ENCODE results near the gene MVK.

DNA sequence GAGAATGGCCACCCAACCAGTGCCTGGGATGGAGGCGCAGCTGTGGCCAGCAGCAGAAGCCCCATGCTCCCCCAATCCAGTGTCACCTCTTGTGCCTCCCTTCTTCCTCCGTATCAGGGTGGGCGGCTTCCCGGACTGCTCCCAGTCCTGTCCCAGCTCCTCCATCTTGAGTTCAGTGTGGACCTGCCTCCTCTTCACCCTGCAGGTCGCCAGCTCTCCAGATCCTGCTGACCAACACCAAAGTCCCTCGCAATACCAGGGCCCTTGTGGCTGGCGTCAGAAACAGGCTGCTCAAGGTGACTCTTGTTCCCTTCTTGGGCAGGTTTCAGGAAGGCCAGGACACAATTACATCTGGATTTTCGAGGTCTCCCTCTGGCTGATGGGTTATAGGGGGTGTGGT is 17.0 kb downstream of the MVK start:
- TF ChIP-seq, protein P1, sequence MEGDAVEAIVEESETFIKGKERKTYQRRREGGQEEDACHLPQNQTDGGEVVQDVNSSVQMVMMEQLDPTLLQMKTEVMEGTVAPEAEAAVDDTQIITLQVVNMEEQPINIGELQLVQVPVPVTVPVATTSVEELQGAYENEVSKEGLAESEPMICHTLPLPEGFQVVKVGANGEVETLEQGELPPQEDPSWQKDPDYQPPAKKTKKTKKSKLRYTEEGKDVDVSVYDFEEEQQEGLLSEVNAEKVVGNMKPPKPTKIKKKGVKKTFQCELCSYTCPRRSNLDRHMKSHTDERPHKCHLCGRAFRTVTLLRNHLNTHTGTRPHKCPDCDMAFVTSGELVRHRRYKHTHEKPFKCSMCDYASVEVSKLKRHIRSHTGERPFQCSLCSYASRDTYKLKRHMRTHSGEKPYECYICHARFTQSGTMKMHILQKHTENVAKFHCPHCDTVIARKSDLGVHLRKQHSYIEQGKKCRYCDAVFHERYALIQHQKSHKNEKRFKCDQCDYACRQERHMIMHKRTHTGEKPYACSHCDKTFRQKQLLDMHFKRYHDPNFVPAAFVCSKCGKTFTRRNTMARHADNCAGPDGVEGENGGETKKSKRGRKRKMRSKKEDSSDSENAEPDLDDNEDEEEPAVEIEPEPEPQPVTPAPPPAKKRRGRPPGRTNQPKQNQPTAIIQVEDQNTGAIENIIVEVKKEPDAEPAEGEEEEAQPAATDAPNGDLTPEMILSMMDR (IDR thresholded peaks at IDR 0.05) = no peak
- TF ChIP-seq POLR2A (IDR thresholded peaks at IDR 0.05) (no peak), POLR2AphosphoS5 (IDR thresholded peaks at IDR 0.05) (no peak)

Measured in stomach (tissue), 4 donors.